ENCODE measurements around the gene SLC31A2.
"Not testable (repeated sequence)": the region's sequence is repeated elsewhere in the genome, so short reads cannot be mapped to it uniquely, and the experiment has no call there.

SLC31A2 gene, protein sequence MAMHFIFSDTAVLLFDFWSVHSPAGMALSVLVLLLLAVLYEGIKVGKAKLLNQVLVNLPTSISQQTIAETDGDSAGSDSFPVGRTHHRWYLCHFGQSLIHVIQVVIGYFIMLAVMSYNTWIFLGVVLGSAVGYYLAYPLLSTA

DNA sequence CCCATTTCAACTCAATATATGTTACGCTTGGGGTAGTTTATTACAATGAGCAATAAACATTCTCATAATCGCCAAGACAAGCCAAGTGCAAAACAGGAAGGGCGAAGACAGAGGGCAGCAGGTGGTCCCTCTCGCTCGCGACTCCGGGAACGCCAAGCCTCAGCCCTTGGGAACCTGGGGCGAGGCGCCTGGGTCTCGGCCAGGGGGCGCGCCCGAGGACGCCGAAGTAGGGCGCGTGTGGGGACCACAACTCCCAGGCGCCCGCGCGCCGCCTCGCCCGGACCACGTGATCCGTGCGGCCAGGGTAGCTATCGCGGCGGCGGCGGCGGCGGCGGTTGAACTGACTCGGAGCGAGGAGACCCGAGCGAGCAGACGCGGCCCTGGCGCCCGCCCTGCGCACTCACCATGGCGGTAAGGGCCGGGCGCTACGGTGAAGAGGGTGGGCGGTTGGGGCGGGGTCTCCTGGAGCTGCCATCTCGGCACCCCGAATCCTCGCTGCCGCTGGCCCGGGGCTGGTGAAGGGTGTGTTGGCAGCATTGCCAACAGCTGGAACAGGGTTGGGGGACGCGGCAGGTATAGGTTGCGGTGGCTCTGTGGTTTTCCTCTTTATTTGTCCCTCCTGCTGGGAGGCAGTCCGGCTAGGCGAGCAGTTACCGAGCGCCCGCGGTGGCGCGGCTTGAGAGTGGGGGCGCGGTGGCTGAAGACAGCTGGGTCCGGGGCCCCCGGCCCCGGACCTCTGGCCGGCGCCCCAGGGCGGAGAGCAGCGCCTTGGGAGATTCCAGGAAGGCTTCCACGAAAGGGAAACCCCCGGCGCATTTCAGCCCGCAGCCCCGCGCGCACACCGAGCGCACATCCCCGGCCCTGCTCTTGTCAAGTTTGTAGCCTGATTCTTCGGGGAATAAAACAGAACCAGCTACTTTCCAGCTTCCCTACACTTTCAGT, at the start of gene SLC31A2:
SLC31A2 (plus strand) TSS at position 338 of the 942 bp plus-strand sequence; CDS start at position 406, 68 bp downstream.
- peak; percentile 87 to 92 for DNase-seq (ENCODE audit: low read depth in 1 of 2, low spot score in 1 of 2)
- no peak for TF ChIP-seq JUND (IDR thresholded peaks at IDR 0.05; ENCODE audit: low read depth)

DNA sequence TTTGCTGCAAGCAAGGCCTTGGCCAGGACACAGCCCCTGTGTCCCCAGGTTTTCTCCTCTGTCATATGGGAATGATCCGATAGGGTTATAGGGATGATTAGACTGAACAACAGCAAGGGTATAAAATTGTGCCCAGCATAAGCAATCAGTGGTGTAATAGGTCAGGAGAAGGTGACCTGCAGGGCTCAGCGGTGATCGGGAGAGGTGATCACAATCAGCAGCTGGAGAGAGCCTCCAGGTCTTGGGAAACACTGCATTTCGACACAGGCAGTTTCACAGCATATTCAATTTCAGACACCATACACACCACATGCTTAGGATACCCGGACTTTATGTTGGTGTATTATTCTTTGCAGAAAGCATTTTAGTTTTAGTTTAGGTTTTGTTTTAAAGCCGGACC, 45.5 kb upstream of the SLC31A2 start:
- in situ Hi-C loops (cut with HindIII; ENCODE audit: low pct_unique_long_range_greater_than_20kb, low sequenced_read_pairs): not testable (repeated sequence)

More for the DNA sequence above, at the start of gene SLC31A2:
- in situ Hi-C loops (cut with HindIII; ENCODE audit: low pct_unique_long_range_greater_than_20kb, low sequenced_read_pairs): no loop called here

DNA sequence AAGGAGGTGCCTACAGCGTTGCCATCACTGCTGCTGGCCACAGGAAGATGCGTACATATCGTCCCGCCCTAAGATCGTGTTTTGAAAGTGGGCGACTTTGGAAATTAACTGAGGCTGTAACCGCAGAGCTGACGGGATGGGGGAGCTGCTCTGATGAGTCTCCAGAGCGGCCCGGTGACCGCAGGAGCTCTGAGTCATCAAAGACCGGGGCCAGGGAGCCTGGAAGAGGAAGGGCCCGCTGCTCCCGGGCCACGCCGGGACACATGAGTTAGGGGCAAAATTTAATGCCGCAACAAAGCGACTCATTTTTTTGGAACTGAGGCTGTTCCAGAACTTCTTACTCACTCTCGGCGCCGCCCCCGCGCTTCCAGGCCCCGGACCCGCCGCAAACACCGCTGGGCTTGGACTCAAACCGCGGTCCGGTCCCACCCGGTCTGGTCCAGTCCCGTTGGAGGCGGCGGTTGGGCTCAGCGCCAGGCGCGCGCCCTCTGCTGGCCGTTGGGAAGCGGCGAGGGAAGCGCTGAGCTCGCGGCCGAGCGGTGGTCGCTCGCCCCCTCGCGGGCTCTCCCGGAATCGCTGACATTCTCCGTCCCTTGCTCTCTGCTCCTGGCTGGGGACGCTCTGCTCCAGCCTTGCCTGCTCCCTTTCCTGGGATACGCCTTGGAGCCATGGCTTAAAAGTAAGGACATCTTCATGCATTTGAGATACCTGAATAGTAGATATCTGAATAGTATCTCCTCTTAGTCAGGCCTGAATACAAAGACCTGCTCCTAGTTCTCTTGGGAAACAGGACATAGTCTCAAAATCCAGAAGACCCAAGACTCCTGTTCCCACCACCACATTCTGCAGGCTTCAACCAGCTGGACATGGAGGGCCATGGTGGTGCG, 39.5 kb upstream of the SLC31A2 start:
- in situ Hi-C loops (cut with HindIII; ENCODE audit: low pct_unique_long_range_greater_than_20kb, low sequenced_read_pairs): not testable (repeated sequence)
- peak; percentile 34 to 41 for DNase-seq (ENCODE audit: low read depth in 1 of 2, low spot score in 1 of 2)

More for the DNA sequence above, 45.5 kb upstream of the SLC31A2 start:
- DNase-seq (ENCODE audit: low read depth in 1 of 2, low spot score in 1 of 2): not testable (repeated sequence)

DNA sequence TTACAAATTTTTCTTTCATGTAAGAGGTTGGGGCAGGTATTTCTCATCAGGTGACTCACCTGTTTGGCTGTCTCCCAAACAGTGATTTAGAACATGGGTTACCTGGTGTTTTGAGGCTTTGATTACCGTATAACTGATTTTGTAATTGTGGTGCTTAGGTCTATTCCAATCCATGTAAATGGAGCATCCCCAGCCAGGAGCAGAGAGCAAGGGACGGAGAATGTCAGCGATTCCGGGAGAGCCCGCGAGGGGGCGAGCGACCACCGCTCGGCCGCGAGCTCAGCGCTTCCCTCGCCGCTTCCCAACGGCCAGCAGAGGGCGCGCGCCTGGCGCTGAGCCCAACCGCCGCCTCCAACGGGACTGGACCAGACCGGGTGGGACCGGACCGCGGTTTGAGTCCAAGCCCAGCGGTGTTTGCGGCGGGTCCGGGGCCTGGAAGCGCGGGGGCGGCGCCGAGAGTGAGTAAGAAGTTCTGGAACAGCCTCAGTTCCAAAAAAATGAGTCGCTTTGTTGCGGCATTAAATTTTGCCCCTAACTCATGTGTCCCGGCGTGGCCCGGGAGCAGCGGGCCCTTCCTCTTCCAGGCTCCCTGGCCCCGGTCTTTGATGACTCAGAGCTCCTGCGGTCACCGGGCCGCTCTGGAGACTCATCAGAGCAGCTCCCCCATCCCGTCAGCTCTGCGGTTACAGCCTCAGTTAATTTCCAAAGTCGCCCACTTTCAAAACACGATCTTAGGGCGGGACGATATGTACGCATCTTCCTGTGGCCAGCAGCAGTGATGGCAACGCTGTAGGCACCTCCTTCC, 37.9 kb upstream of the SLC31A2 start:
- in situ Hi-C loops (cut with HindIII; ENCODE audit: low pct_unique_long_range_greater_than_20kb, low sequenced_read_pairs): not testable (repeated sequence)
- peak; percentile 36 to 42 for DNase-seq (ENCODE audit: low read depth in 1 of 2, low spot score in 1 of 2)

DNA sequence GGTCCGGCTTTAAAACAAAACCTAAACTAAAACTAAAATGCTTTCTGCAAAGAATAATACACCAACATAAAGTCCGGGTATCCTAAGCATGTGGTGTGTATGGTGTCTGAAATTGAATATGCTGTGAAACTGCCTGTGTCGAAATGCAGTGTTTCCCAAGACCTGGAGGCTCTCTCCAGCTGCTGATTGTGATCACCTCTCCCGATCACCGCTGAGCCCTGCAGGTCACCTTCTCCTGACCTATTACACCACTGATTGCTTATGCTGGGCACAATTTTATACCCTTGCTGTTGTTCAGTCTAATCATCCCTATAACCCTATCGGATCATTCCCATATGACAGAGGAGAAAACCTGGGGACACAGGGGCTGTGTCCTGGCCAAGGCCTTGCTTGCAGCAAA, 32.0 kb upstream of the SLC31A2 start:
- DNase-seq (ENCODE audit: low read depth in 1 of 2, low spot score in 1 of 2); in situ Hi-C loops (cut with HindIII; ENCODE audit: low pct_unique_long_range_greater_than_20kb, low sequenced_read_pairs): not testable (repeated sequence)

DNA sequence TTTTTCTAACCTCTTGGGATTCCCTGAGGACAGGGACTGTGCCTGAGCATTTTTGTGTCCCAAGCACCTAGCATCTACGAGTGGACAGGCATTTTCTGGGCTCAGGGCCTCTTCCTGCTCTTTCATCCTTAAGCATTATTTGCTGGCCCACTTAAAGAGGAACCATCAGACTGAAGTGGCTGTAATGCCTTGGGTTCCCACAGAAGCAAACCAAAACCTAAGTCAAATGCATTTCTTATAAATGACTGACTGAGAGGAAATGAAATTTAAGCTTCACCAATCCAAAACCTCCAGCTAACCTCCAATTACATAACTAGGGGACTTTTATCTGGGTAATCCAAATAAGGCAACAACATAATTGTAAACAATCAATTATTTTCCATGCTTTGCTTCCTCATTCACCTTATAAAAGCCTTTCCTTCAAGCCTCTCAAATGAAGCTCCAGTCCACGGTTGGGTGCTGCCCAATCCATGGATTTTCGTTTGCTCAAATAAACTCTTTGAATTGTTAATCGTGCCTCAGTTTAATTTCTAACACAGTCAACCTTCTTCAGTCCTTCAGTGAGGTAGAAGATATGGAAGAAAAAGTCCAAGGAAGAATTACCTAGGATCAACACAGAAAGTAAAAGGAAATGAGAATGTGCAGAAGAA, 25.3 kb upstream of the SLC31A2 start:
- in situ Hi-C loops (cut with HindIII; ENCODE audit: low pct_unique_long_range_greater_than_20kb, low sequenced_read_pairs): no loop called here
- TF ChIP-seq JUND (IDR thresholded peaks at IDR 0.05; ENCODE audit: low read depth): no peak
- DNase-seq (ENCODE audit: low read depth in 1 of 2, low spot score in 1 of 2): no peak

DNA sequence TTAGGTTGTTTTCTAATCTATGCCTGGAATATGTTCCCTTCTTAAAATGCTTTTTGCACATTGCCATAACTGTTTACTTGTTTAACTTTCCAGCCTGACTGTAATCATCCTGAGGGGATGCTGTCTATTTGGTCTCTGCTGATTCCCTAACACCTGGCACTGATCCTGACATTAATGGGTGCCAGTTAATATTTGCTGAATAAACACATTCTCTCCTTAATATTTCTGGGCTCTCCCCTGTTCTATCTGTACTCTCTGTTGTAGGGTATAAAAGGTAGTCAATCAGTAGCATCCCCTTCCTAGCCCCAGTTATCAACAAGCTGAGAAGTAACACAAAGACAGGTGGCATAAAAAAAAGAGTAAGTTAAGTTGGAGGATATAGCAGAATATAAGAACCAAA, 21.3 kb upstream of the SLC31A2 start:
- no peak for TF ChIP-seq JUND (IDR thresholded peaks at IDR 0.05; ENCODE audit: low read depth)
- no peak for DNase-seq (ENCODE audit: low read depth in 1 of 2, low spot score in 1 of 2)
- in situ Hi-C loops (cut with HindIII; ENCODE audit: low pct_unique_long_range_greater_than_20kb, low sequenced_read_pairs): no loop called here

DNA sequence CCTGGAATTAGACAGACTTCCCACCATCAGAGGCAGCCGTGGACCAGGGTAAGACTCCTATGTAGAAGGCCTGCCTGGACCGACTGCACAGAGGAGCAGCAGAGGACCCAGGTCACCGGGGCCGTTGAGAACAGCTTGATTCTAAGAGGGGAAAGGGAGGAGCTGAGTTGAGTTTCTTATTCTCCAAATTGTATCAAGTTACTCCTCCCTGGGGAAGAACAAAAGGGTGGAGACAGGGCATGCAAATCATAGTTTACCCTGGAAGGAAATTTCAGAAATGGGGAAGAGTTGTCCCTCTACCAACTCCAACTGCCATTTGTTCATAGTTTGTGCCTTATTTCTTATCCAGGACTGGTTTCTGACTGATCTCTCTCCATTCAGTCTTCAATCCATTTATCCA, 20.9 kb upstream of the SLC31A2 start:
- DNase-seq (ENCODE audit: low read depth in 1 of 2, low spot score in 1 of 2): no peak
- no peak for TF ChIP-seq JUND (IDR thresholded peaks at IDR 0.05; ENCODE audit: low read depth)
- in situ Hi-C loops (cut with HindIII; ENCODE audit: low pct_unique_long_range_greater_than_20kb, low sequenced_read_pairs): no loop called here

DNA sequence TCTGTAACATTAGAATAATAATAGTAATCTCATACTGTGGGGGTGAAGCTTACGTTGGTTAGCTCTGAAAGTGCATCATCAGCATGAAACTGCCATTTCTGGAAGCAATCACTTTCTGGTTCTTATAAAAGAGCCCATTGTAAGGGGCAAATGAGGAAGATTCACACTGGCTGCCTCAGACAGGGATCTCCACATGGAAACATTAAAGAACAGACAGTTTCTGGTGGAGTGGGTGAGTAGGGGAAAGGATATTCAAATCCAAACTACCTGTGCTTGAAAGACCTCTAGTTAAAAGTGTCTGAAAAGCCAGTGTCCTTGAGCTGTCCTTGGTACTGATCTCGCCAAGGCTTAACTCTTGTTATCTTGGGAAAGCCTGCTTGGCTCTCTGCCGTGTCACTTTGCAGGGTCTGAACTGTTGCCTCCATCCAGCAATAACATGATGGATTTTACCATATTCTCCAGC, 19.1 kb upstream of the SLC31A2 start:
- in situ Hi-C loops (cut with HindIII; ENCODE audit: low pct_unique_long_range_greater_than_20kb, low sequenced_read_pairs): no loop called here
- peak in 1 of 2 experiments; percentile 75 for DNase-seq (ENCODE audit: low read depth in 1 of 2, low spot score in 1 of 2)
- TF ChIP-seq JUND (IDR thresholded peaks at IDR 0.05; ENCODE audit: low read depth): no peak

DNA sequence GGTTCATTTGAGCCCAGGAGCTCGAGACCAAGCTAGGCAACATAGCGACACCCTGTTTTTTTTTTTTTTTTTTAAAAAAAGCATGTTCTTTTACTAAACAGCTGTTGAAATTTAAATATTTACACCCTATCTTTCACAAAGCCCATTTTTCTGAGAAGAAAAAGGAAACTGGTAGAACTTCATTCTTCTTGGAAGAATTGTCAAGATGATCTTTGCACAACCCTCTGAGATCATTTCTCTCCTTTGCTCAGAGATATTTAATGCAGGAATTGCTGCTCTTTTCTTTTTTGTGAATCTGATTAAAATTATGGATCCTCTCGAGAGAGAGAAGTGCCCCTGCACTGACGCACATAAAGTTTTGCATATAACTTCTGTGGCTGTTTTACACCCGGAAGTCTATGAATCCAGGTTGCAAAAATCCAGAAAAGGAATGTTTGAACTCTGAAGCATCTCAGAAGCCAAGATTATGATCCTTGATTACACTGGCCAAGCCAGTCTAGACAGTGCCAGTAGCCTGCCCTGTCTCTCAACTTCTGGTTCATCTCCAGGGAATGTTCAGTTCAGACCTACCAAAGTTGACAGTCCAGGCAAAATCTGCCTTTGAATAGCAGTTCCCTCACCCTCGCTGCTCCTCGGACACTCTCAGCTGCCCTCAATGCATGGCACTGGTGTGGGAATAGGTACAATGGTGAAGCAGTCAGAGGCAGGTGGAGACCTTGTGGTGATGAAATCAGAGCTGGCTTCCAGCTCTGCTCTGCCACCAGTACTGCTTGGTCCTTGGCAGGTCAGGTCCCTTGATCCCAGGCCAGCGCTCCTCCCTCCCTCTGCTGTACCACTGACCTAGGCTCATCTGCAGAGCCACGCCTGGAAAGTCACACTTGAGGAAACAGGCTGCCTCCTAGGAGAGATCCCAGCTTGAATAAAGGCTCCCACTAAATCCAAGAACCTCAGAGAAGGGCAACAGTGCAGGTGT, 13.3 kb upstream of the SLC31A2 start:
- DNase-seq (ENCODE audit: low read depth in 1 of 2, low spot score in 1 of 2): peak; percentile 52 to 91
- TF ChIP-seq JUND (IDR thresholded peaks at IDR 0.05; ENCODE audit: low read depth): no peak
- in situ Hi-C loops (cut with HindIII; ENCODE audit: low pct_unique_long_range_greater_than_20kb, low sequenced_read_pairs): no loop called here
